B cell (primary cell): Measurements from ENCODE around the gene TNFSF12. TPM values are rescaled to one million over a fixed set of nuclear protein-coding genes. Genes with fewer than 3 reads are reported as not detected.

Experiments used
- ATAC-seq: fragments of 200-7000 bp; cut with Tn5 transposase; one replicate; pipeline ENCODE4 v1.10.0; 2021; ENCODE audit warnings: low read depth, mild to moderate bottlenecking, moderate number of reproducible peaks, moderate library complexity
- CTCF ChIA-PET: fragments of 350-600 bp; sonication (Branson Sonifier 250); formaldehyde crosslinking; loops from one replicate; lab custom pipeline; 2021; ENCODE audit warnings: antibody characterized with exemption, inconsistent platforms; lab: Charles Lee
- POLR2A ChIA-PET: fragments of 350-600 bp; sonication (Branson Sonifier 250); formaldehyde crosslinking; loops from one replicate; lab custom pipeline; 2021; ENCODE audit warnings: antibody characterized with exemption; lab: Charles Lee
- DNase-seq: peaks from one replicate; pipeline ENCODE4 v3.0.0; 2013
- H2AFZ ChIP-seq: 2 replicates; pipeline ENCODE4 v1.6.1; 2012; ENCODE audit warnings: mild to moderate bottlenecking, low read depth, low read length; ENCODE audit not compliant: insufficient read depth, poor library complexity, severe bottlenecking
- H3K27ac ChIP-seq, 2 donors: 1 replicate in 1 of 2; 2 replicates in 1 of 2; pipeline ENCODE4 v1.5.1; 2012 to 2013; ENCODE audit warnings: low read length in 2 of 2, mild to moderate bottlenecking in 2 of 2, moderate library complexity in 1 of 2
- H3K27me3 ChIP-seq, 4 experiments: fragments of 200-600 bp in 1 of 4; sonication (generic) in 1 of 4; replicated peaks in 1 of 4; 1 replicate in 2 of 4; 2 replicates in 2 of 4; pipeline versions ENCODE4 v1.6.1 to v1.7.0; 2013 to 2016; ENCODE audit warnings: low read length in 3 of 4, mild to moderate bottlenecking in 2 of 4, mixed read lengths in 1 of 4, moderate library complexity in 1 of 4; ENCODE audit not compliant: insufficient read depth in 4 of 4, control insufficient read depth in 3 of 4; ENCODE audit errors: control extremely low read depth in 1 of 4
- H3K36me3 ChIP-seq, 2 experiments: replicated peaks in 1 of 2; 1 replicate in 1 of 2; 2 replicates in 1 of 2; pipeline versions ENCODE4 v1.6.1 to v1.7.1; 2013; ENCODE audit warnings: low read length in 1 of 2; ENCODE audit not compliant: insufficient read depth in 2 of 2, control insufficient read depth in 1 of 2; ENCODE audit errors: control extremely low read depth in 1 of 2, extremely low read depth in 1 of 2
- H3K4me1 ChIP-seq, 2 donors: fragments of 200-600 bp in 1 of 2; sonication (generic) in 1 of 2; 1 replicate in 1 of 2; 2 replicates in 1 of 2; pipeline versions ENCODE4 v1.5.1 to v1.6.1; 2013 to 2017; ENCODE audit warnings: low read length in 2 of 2; ENCODE audit not compliant: control insufficient read depth in 2 of 2, insufficient read depth in 2 of 2
- H3K4me2 ChIP-seq: replicated peaks from 2 replicates; pipeline ENCODE3; 2012; ENCODE audit warnings: mild to moderate bottlenecking, low read depth, low read length; ENCODE audit not compliant: poor library complexity, severe bottlenecking
- H3K4me3 ChIP-seq, 5 experiments: fragments of 200-600 bp in 1 of 5; sonication (generic) in 1 of 5; 1 replicate in 3 of 5; 2 replicates in 2 of 5; pipeline versions ENCODE4 v1.5.1 to v1.7.0; 2011 to 2016; ENCODE audit warnings: low read length in 4 of 5, mild to moderate bottlenecking in 4 of 5, low read depth in 2 of 5, control low read depth in 1 of 5, moderate library complexity in 1 of 5; ENCODE audit not compliant: insufficient read depth in 1 of 5; ENCODE audit errors: control extremely low read depth in 1 of 5, extremely low read depth in 1 of 5
- H3K79me2 ChIP-seq: fragments of 200-600 bp; sonication (generic); one replicate; pipeline ENCODE4 v1.6.0; 2016; ENCODE audit warnings: low read length; ENCODE audit not compliant: control insufficient read depth, insufficient read depth
- H3K9ac ChIP-seq: fragments of 200-600 bp; sonication (generic); 2 replicates; pipeline ENCODE4 v1.6.1; 2017; ENCODE audit warnings: mild to moderate bottlenecking, low read length, moderate library complexity
- H3K9me3 ChIP-seq, 3 donors: one replicate each; pipeline versions ENCODE4 v1.6.1 to v1.7.1; 2013; ENCODE audit warnings: low read length in 2 of 3; ENCODE audit not compliant: control insufficient read depth in 2 of 3, insufficient read depth in 1 of 3; ENCODE audit errors: control extremely low read depth in 1 of 3
- H4K20me1 ChIP-seq: 2 replicates; pipeline ENCODE4 v1.6.0; 2012; ENCODE audit warnings: mild to moderate bottlenecking, low read length; ENCODE audit not compliant: insufficient read depth, control insufficient read depth, poor library complexity, severe bottlenecking
- H3K27ac Mint-ChIP-seq: one replicate; pipeline ENCODE4 v1.8.0; 2021; ENCODE audit warnings: mixed read lengths
- H3K27me3 Mint-ChIP-seq: one replicate; pipeline ENCODE4 v1.8.0; 2021; ENCODE audit warnings: mixed read lengths
- H3K4me1 Mint-ChIP-seq: one replicate; pipeline ENCODE4 v1.8.0; 2021; ENCODE audit warnings: mixed read lengths
- H3K4me3 Mint-ChIP-seq: one replicate; pipeline ENCODE4 v1.8.0; 2021; ENCODE audit warnings: mixed read lengths
- H3K9me3 Mint-ChIP-seq: one replicate; pipeline ENCODE4 v1.8.0; 2022; ENCODE audit warnings: mixed read lengths; ENCODE audit not compliant: insufficient read depth
- EZH2 ChIP-seq: IDR thresholded peaks from 2 replicates; pipeline ENCODE4 v1.6.1; 2012; ENCODE audit warnings: borderline replicate concordance, low read depth, mild to moderate bottlenecking, moderate library complexity, low read length; ENCODE audit not compliant: insufficient read depth, poor library complexity, severe bottlenecking
- WGBS: methylation state at CpG from one replicate; pipeline ENCODE4 v1.1.5; 2013; ENCODE audit warnings: missing lambda C conversion rate; ENCODE audit not compliant: insufficient coverage; 5-methylcytosine and 5-hydroxymethylcytosine counted together
- intact Hi-C: fragments of 100-400 bp; cut with micrococcal nuclease; formaldehyde crosslinking; loops from one replicate; pipeline ENCODE4 v1.10.0; 2022
- polyA plus RNA-seq: library from polyadenylated mRNA; depleted of rRNA; stranded (reverse); fragments of >200 nt; gene quantifications from 2 replicates; pipeline ENCODE4 v1.2.3, GENCODE V29; 2012
- total RNA-seq, 2 donors: library from RNA; stranded (reverse); fragments of 120-200 nt in 1 of 2; gene quantifications; 1 replicate in 1 of 2; 2 replicates in 1 of 2; pipeline versions ENCODE4 v1.2.3 to v1.2.4, GENCODE V29; 2013 to 2022
- TF ChIP-seq, protein P1 (sequence below): fragments of 200-600 bp; IDR thresholded peaks from one replicate; pipeline ENCODE4 v1.8.0; 2022; ENCODE audit warnings: antibody characterized with exemption, mild to moderate bottlenecking

Gene TNFSF12
- total and polyA plus RNA-seq, 2 donors (not counting 1 experiment from before 2014, with no cell fraction given): 40.6 to 53.4 TPM

DNA sequence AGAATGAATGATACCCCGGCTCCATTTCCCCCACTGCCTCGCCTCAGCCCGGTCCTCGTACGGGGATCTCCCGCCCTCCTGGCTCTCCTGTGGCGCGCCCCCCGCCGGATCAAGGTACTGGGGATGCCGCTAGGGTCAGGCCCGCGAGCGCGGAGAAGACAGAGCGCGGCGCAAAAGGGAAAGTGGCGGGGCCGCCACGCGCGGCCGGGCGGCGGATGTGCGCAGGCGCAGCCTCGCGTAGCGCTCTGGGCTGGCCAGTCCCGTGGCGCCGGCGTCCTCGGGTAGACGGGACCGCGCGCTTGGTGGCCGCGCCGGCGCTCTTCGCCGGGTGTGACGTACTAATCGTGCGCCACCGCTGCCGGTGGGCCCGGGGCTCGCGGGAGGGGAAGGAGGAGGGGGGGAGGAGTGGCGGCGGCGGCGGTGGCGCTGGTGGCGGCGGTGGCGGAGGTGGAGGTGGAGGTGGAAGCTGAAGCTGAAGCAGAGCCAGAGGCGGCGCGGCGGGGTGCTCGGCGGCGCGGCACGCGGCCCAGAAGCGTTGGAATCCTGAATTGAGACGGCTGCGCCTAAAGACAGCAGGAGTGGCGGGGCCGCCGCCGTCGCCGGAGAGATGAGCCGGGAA is 12.8 kb downstream of the TNFSF12 start, which contains the start of gene SENP3:
Gene SENP3 (plus strand): TSS at position 331 of the 619 bp plus-strand sequence. CDS start 1,158 bp downstream, outside the sequence.
- peak within 1 kb of the TSS; percentile 97 for H3K9ac ChIP-seq
- POLR2A ChIA-PET: interaction anchor here (0.6 to 4.3 kb wide), 14 partner anchors 9 to 280 kb away, joined by 3 to 32 read pairs (median 4); partner anchors contain the start of genes CD68, MPDU1, POLR2A and SLC2A4
- Mint-ChIP-seq H3K27me3 (no peaks in the 10 kb centered on the region), H3K9me3 (no peaks in the 10 kb centered on the region), H3K4me3 (peak within 1 kb of the TSS; percentile 97), H3K27ac (peak within 1 kb of the TSS; percentile 98), H3K4me1 (peaks cover 49% of the 10 kb centered on the region)
- CTCF ChIA-PET: interaction anchor here (0.8 to 25.0 kb wide), 30 partner anchors 8 to 247 kb away, joined by 3 to 666 read pairs (median 6); partner anchors contain the start of genes ACAP1, CD68, MPDU1 and SOX15
- WGBS: under 1% methylated on average over 78 of the region's 82 CpGs
- no peaks in the 10 kb centered on the region for H3K9me3 ChIP-seq
- H3K27me3 ChIP-seq: no peaks in the 10 kb centered on the region
- peak within 1 kb of the TSS; percentile 96 for H3K4me2 ChIP-seq
- H3K79me2 ChIP-seq: peaks cover 57% of the 10 kb centered on the region
- H2AFZ ChIP-seq: peak within 1 kb of the TSS; percentile 81
- DNase-seq (peak; percentile 95), ATAC-seq (peak; percentile 73)
- H3K4me3 ChIP-seq: peak within 1 kb of the TSS; percentile 63 to 95 (median 81)
- intact Hi-C loops: loop anchor here (1.0 to 5.0 kb wide), 11 partner anchors 9 to 324 kb away; partner anchors contain the start of genes ELP5, MPDU1, PHF23 and POLR2A
- TF ChIP-seq, protein P1, sequence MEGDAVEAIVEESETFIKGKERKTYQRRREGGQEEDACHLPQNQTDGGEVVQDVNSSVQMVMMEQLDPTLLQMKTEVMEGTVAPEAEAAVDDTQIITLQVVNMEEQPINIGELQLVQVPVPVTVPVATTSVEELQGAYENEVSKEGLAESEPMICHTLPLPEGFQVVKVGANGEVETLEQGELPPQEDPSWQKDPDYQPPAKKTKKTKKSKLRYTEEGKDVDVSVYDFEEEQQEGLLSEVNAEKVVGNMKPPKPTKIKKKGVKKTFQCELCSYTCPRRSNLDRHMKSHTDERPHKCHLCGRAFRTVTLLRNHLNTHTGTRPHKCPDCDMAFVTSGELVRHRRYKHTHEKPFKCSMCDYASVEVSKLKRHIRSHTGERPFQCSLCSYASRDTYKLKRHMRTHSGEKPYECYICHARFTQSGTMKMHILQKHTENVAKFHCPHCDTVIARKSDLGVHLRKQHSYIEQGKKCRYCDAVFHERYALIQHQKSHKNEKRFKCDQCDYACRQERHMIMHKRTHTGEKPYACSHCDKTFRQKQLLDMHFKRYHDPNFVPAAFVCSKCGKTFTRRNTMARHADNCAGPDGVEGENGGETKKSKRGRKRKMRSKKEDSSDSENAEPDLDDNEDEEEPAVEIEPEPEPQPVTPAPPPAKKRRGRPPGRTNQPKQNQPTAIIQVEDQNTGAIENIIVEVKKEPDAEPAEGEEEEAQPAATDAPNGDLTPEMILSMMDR: no peak
- TF ChIP-seq EZH2: no peak
- peaks cover 2 to 31% of the 10 kb centered on the region in 2 experiments for H3K36me3 ChIP-seq
- H4K20me1 ChIP-seq: peaks cover 17% of the 10 kb centered on the region
- H3K27ac ChIP-seq: peak within 1 kb of the TSS; percentile 97
- peaks cover 41 to 61% of the 10 kb centered on the region in 2 donors for H3K4me1 ChIP-seq
